HG03135 (cell line): ENCODE results near the gene TTC33.

ENCODE experiments used
- ATAC-seq: cut with Tn5 transposase; IDR thresholded peaks from one replicate; pipeline ENCODE4 v1.9.1; 2021; ENCODE audit warnings: mild to moderate bottlenecking, moderate library complexity; ENCODE audit not compliant: unreplicated experiment

Gene TTC33

DNA sequence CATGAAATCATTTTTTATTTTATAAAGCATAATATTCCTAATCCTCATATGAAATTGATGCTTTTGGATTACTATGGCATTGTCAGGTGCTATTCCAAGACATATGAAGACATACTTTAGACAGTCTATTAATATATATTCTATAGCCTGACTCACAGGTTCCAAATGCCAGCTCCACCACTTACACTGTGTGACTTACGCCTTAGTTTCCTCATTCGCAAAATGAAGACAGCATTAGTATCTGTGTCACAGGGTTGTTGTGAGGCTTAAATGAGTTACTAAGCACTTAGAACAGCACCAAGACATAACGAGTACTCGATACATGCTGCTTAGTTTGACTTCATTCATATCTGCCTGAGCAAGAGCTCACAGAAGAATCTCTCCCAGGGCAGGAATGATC lies 208.2 kb downstream of the TTC33 start:
- ATAC-seq = no peak

- no peak for ATAC-seq
Measured at GRCh38 chr5:40540301-40540700, 215.5 kb downstream of the TTC33 start.

GRCh38 chr5:40524677-40525076 lies 231.1 kb downstream of the TTC33 start:
- ATAC-seq = no peak

- no peak for ATAC-seq
Measured at GRCh38 chr5:40521925-40522324, 233.8 kb downstream of the TTC33 start.

DNA sequence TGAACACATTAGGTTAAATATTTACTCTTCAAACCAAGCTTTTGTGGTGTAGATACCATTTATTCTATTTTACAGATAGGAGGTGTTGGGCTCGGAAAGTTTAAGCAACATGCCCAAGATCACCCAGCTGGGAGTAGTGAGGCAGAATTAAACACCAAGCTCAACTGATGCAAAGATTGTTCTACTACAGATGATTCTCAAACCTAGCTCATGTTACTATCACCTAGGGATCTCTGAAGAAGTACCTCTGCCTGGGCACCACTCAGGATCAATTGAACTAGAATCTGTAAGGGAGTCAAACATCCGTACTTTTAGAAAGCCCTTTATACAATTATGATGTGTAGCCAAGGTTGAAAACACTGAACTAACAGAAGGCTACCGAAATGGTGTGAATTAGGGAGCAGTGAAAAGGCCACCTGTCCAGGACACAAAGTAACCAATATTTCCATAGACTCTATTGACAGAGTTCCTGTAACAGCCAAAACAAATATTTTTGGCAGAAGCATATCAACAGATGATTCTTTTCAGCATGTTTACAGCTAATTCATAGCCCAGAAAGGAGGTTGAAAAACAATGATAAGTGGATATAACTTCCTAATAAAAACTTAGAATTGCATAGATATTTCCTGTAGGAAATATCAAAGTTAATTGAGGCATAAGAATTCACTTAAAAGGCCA lies 234.5 kb downstream of the TTC33 start:
- ATAC-seq = no peak

DNA sequence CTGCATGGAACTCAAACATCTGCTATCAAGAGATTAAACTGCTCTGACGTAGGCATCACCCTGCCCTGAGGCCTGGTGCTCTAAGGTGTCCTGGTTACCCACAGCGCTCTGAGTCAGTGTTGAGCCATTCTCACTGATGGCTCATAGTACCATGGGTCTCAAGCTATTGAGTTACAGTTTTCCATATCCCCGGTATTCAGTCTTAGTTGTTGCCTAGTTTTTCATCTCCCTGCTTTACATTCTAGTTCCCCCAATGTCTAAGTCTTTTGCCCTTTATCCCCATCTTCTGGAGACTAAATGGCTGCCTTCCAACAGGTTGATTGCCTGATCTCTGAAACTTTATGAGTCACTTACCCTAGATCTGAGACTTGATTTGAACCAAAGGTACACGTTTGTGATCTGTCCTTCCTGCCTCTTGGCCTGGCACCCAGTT lies 237.3 kb downstream of the TTC33 start:
- ATAC-seq = no peak

GRCh38 chr5:40515476-40515875 lies 240.3 kb downstream of the TTC33 start:
- ATAC-seq = no peak

DNA sequence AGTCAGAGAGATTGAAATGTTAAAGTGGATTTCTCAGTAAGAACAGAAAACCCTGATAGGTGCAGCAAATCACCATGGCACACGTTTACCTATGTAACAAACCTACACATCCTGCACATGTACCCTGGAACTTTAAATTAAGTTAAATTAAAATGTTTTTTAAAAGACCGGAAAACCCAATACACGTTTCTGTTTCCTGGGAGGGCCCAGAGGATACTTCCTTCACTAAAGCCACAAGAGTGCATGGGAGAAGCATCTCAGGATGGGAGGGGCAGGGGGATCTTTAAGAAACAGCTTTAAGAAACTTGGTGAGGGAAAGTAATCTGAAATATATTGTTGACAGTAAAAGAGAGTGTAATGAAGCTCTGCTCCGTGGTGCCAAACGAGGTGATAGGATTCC lies 240.8 kb downstream of the TTC33 start:
- no peak for ATAC-seq

DNA sequence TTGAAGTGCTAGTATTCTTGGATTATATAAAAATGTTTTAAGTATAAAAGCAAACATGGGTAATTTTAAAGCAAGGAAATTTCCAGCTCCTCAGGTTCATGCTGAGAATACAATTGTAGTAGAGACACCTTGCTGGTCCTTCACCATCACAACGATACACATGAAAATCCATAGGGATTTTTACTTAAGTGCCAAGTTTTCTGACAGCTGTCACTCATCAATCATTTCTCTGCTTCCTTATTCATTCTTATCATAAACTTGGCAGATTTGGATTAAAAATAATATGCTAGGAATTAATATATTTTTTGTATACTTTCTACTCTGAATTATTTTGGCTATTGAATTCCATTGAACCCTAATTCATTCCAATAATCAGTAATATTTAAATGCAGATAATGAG lies 244.0 kb downstream of the TTC33 start:
- no peak for ATAC-seq

DNA sequence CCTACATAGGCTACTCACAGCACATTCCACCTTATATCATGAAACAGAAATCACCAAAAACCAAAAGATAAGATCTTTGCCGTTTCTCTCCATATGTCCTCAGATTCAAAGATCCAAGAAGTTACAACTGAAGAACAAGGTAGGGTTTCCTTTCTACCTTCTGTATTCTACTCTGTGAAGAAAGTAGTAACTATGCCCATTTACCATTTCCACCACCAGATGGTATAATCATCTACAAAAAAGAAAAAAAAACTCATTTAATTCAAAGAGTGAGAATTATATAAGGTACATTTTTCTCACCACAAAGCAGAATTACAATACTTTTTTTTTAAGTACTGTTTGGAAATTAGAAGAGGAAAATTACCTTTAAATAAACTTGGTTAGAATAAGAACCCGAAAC lies 248.7 kb downstream of the TTC33 start:
- ATAC-seq = no peak

DNA sequence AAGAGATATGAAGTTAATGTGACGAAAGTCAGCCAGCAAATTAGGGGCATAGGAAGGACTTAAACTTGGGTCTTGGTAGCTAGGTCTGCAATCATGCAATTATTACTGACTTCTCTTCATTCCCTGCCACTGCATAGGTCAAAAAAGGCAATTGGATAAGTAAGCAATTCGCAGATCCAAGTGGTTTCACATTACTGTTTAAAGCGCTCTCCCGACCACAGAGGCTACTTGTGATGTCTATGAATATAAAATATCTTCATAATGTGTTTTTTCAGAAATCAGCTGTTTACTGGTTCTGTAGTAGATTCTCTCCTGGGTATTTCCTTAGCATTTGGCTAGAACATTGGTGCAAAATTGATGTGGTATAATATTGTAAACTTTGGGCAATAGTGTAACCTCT lies 250.7 kb downstream of the TTC33 start:
- no peak for ATAC-seq

GRCh38 chr5:40503439-40503838 lies 252.3 kb downstream of the TTC33 start:
- ATAC-seq = no peak

DNA sequence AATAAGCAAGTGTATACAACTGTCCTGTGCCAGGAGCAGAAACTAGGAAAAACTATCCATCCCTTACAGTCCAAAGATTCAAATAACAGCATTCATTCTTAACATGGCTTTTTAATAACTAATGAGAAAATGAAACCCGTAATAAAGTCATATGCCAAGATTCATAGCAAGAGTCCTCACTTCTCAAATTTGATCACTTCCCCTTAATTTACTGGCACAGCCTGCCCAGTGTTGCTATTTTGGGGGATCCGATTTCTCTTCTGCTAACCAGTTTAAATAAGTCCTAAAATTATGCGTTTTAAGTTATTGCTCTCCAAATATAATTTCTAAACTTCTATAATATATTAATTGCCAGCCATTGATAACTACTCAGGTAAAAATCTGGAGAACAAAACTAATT lies 253.0 kb downstream of the TTC33 start:
- no peak for ATAC-seq

DNA sequence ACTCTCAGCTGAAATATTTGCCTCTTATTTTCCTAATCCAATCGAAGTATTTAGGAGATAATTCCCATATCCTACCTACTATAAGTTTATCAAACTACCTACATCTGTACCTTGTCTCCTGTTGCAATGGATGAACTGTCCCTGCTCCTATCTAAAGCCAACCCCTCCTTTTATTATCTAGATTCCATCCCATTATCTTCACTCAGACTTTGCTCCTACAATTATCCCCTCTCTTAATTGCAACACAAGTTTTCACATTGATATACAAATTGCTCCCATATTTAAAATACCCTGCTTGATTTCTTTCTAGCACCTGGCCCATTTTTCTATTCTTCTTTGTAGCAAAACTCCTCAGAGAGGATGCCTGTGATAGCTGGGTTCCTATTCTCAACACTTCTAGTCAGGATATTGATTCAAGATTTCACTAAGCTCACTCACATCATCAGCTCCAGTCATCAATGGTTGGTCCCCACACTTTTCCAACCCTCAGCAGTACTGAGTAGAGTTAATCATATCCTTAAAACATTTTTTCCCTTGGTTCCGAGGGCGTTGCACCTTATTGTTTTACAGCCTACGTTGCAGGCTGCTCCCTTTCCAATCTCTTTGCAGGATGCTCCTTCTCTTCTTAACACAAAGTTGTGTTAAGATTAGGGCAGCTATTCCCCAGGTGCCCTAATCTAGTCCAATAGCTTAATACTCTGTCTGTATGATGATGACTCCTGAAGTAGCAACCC lies 253.9 kb downstream of the TTC33 start:
- no peak for ATAC-seq

- no peak for ATAC-seq
Measured at GRCh38 chr5:40499518-40500273, 256.1 kb downstream of the TTC33 start.

- ATAC-seq = no peak
Measured at GRCh38 chr5:40499007-40499406, 256.8 kb downstream of the TTC33 start.

- no peak for ATAC-seq
Measured at GRCh38 chr5:40497573-40497972, 258.2 kb downstream of the TTC33 start.

- no peak for ATAC-seq
Measured at GRCh38 chr5:40495237-40495635, 260.5 kb downstream of the TTC33 start.

GRCh38 chr5:40494631-40495236 lies 261.0 kb downstream of the TTC33 start:
- ATAC-seq = no peak

GRCh38 chr5:40492056-40492455 lies 263.7 kb downstream of the TTC33 start:
- no peak for ATAC-seq

GRCh38 chr5:40491644-40492043 lies 264.1 kb downstream of the TTC33 start:
- no peak for ATAC-seq
